GM21381 (cell line): ENCODE data around the gene GTPBP6.
"Not testable (repeated sequence)": the region's sequence is repeated elsewhere in the genome, so short reads cannot be mapped to it uniquely, and the experiment has no call there.

Experiments used
- ATAC-seq: cut with Tn5 transposase; IDR thresholded peaks from one replicate; pipeline ENCODE4 v1.9.1; 2021; ENCODE audit warnings: mild to moderate bottlenecking, moderate library complexity; ENCODE audit not compliant: unreplicated experiment

GTPBP6 gene

GRCh38 chrX:352582-353314 lies 34.2 kb upstream of the GTPBP6 start:
- no peak for ATAC-seq

DNA sequence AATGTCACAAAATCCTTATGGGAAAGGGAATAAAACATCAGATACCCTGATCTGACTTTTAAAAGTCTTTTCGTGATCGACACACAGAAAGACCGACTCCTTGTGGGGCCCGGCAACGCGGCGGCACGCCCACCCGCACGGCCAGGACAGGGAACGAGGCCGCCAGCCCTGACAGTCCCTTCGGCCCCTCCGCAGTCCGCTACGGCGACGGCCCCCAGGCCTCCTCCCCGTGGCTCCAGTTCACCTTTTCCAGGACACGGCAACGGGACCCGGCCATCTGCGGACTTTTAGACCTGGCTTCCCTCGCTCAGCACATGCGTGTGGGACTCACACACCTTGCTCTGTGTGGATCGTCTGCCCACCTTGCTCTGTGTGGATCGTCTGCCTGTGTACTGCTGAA lies 33.6 kb upstream of the GTPBP6 start:
- ATAC-seq = no peak

DNA sequence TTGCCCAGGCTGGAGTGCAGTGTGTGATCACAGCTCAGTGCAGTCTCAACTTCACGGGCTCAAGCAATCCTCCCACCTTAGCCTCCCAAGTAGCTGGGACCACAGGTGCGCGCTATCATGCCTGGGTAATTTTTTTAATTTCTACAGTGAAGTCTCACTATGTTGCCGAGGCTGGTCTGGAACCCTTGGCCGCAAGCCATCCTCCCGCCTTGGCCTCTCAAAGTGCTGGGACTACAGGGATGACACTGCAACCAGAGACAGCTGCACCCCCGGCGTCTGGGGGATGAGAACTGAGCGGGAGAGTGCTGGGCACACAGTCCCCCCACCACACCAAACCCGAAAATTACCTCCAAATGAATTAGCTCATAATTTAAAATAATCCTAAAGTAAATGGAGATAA lies 33.1 kb upstream of the GTPBP6 start:
- ATAC-seq = no peak

DNA sequence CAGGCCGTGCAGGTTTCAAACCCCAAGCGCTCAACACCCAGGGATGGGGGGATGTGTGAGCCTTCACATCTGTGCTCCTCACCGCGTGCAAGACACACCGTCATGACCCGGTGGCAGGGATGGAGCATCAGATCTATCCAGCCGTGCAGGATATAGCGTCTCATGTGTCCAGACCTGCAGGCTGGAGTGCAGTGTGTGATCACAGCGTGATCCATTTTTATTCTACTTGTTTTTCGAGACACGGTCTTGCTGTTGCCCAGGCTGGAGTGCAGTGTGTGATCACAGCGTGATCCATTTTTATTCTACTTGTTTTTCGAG lies 32.7 kb upstream of the GTPBP6 start:
- ATAC-seq = not testable (repeated sequence)

GRCh38 chrX:350534-351323 lies 32.1 kb upstream of the GTPBP6 start:
- ATAC-seq = no peak

DNA sequence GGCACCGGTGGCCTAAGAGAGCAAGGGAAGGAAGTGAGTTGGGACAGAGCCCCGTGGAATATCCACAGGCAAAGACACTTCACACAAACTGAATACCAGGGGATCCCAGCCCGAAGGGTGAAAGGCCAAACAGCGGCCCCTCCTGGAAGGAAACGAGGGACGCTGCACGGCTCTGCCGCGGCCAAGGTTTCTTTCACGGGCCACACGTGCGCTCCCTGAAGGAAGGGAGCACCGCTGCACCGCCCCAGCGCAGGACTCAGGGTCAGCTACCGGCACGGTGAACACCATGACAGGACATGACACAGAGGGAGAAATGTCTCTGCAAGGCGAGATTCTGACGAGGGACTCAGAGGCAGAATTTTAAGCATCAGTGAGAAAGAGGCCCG lies 31.5 kb upstream of the GTPBP6 start:
- ATAC-seq = no peak

GRCh38 chrX:349702-350101 lies 31.1 kb upstream of the GTPBP6 start:
- no peak for ATAC-seq

DNA sequence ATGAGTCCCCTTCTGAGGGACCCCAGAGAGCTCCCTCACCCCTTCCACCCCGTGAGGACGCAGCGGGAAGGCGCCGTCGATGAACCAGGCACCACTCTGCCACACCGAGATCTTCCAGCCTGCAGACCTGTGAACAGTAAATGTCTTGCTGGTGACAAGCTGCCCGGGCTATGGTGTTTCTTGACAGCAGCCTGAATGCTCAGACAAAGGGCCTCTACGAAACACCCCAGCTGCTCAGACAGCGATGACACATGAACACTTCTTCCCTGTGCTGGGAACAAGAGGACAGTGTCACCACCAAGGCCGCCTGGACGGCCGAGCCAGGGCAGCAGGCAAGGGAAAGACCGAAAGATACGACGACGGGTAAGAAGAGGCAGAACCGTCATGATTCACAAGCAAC lies 30.6 kb upstream of the GTPBP6 start:
- no peak for ATAC-seq

DNA sequence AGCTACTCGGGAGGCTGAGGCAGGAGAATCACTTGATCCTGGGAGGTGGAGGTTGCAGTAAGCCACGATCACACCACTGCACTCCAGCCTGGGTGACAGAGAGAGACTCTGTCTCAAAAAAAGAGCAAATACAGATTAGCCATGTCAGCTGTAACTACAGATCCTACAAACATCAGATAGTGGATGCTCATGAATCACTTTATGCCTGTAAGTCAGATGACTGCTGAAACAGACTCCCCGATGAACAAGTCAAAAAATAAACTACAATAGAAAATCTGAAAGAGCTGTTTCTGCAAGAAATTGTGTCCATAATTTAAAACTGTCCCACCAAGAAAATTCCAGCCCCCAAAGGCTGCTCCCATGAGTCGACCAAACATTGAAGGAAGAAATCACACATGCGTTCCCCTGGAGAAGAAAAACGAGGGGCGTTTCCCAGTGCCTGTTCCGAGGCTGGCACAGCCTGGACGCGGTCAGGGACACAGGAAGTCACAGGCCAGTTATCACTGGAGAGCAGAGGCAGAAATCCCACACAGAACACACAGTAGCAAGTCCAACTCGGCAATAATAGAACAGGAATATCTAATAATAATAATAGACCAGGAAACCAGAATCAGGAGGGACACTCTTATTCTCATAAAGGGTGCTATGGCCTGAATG lies 30.0 kb upstream of the GTPBP6 start:
- ATAC-seq = no peak

GRCh38 chrX:347351-348117 lies 28.9 kb upstream of the GTPBP6 start:
- no peak for ATAC-seq

GRCh38 chrX:346034-346813 lies 27.6 kb upstream of the GTPBP6 start:
- ATAC-seq = no peak

GRCh38 chrX:345020-345925 lies 26.7 kb upstream of the GTPBP6 start:
- no peak for ATAC-seq

DNA sequence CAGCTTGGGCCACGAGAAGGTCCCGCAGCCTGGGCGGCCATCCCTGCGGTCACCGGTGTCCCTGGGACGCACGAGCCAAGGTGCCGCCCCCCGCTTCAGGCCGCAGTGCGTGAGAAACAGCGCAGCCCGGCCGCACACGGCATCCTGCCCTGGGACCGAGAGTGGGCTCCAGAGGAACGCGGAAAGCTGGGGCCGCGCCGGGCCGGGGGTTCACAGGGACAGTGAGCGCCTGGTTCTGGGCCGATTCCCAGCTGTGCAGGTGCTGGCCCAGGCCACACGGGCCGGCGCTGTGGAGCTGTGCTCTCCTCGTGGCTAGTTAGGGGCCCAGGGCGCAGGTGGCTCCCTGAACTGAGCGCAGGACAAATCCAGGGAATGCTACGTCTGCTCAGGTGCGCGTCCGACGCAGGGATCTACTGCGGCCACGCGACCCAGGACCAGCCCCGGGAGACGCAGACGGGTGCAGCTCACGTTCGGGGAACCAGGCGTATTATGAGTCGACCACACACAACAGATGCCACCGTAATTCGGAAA lies 25.8 kb upstream of the GTPBP6 start:
- ATAC-seq = no peak

DNA sequence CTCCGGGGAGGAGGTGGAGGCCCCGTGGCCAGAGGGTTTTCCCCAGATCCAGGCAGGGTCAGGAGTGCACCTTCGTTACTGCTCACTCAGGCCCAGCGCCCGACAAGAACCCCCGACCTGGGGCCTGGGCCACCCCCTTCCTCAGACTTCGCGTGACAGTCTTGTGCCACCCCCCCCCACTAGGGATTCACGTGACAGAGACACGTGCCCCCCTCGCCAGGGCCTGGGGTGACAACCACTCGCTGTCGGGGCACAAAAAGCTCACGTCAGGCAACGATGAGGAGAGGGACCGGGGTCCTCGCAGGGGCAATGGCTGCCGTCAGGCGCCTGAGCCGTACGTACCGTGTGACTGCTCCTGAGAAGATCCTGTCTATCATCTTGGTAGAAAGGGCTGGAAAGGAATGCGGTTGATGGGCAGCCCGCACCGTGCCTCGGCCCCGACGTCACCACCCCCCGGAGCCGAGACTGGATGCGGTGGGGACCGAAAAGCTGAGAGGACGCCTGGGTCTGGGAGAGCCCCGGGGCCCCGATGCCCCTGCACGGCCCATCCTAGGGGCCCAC lies 23.0 kb upstream of the GTPBP6 start:
- no peak for ATAC-seq

DNA sequence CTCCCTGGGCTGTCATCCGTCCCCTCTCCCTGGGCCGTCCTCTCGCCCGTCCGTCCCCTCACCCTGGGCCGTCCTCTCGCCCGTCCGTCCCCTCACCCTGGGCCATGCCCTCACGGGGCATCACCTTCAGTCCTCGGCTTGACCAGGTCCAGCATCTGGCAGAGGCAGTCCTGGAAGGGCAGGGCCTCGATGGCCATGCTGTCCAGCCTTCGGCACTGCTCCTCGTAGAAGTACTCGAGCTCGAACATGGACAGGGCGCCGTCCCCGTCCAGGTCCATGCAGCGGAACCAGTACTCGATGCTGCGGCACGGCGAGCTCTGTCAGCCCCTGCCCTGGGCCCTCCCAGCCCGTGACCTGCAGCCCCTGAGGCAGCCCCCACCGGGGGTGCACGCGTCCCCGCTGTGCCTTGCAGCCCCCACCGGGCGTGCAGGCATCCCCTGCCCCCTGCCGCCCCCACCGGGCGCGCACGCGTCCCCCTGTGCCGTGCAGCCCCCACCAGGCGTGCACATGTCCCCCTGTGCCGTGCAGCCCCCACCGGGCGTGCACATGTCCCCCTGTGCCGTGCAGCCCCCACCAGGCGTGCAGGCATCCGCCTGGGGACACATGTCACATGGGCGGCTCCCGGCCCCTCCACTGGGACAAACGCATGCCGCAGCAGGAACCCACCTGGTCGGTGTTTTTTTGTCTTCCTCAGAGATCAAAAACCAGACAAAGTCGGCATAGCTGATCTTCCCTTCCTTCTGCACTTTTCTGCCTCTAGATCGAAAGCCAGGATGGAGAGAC lies 22.2 kb upstream of the GTPBP6 start:
- ATAC-seq = no peak

DNA sequence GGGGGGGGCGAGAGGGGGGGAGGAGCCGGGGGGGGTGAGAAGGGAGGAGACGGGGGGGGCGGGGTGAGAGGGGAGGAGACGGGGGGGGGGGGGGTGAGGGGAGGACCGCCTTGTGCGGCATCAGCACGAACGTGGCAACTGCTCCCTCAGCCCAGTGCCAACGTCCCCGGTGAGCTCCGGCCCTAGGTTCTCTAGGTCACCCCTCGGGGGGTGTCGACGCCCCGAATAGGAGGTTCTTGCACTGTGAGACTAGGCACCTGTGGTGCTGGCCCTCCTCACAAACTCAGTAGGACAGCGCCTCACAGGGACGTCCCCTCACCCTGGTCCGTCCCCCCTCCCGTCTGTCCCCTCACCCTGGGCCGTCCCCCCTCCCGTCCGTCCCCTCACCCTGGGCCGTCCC lies 21.5 kb upstream of the GTPBP6 start:
- ATAC-seq = no peak

DNA sequence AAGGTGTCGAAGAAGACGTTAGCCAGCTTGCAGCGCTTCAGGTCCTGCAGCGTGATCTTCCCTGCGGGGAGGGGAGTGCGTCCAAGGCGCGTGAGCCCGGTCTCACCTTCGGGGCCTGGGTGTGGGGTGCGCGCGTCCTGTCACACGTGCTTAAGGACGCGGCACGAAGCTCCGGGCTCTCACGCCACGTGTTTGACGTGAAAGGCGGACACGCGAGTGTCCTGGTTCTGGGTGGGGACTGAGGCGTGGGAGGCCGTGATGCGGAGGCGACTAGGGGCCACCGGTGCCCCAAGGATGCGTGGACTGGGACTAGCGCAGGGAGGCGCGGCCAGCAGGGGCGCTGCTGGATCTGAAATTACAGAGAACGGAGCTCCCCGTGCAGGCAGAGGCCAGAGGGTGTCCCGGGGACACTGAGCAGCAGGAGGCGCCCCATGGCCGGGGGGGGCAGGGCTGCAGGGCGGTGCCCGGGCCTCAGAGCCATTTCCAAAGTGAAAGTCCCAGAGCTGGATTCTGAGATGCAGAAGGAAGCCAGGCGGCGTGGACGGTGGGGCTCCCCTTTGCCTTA lies 20.3 kb upstream of the GTPBP6 start:
- ATAC-seq = no peak

DNA sequence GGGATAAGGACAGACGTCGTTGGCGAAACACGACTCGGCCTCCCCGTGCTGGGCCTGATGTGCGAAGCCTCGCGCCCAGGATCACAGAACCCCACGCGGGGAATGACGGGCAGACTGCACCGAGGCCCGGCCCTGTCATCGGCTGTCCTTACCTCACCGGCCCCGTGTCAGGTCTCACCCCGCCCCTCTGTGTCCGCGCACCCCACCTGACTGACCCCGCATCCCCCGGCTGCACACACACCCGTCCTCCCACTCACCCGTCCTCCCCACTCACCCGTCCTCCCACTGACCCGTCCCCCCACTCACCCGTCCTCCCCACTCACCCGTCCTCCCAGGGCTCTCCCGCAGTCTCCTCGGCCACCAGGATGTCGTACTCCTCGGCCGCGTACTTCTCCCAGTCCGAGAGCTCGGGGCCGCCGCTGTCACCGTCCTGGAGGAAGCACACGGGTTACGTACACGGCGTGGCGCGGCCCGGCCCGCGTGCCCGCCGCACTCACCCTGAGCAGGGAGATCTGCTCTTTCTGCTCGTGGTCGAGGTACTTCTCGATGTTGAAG lies 19.8 kb upstream of the GTPBP6 start:
- no peak for ATAC-seq
